Lung (tissue), 12 donors: ENCODE data around the gene CDH16. TPM values are rescaled to one million over a fixed set of nuclear protein-coding genes. Genes with fewer than 3 reads are reported as not detected.

Experiments used
- ATAC-seq: fragments of 200-7000 bp; cut with Tn5 transposase; one replicate; pipeline ENCODE4 v1.9.1; 2020; ENCODE audit warnings: moderate number of reproducible peaks; ENCODE audit not compliant: insufficient read depth, low FRiP score
- DNase-seq, 3 donors: peaks; one replicate each; pipeline ENCODE4 v3.0.0-alpha.2; 2013 to 2017
- H3K27ac ChIP-seq, 2 donors: one replicate each; pipeline ENCODE4 v1.5.1; 2013; ENCODE audit warnings: mild to moderate bottlenecking in 2 of 2, moderate library complexity in 2 of 2, control low read depth in 1 of 2, inconsistent platforms in 1 of 2, low read depth in 1 of 2, low read length in 1 of 2
- H3K27me3 ChIP-seq, 3 donors: one replicate each; pipeline ENCODE4 v1.5.1; 2013; ENCODE audit warnings: low read length in 2 of 3; ENCODE audit not compliant: control insufficient read depth in 3 of 3, insufficient read depth in 3 of 3
- H3K36me3 ChIP-seq, 4 donors: one replicate each; pipeline ENCODE4 v1.5.1; 2013; ENCODE audit warnings: low read length in 4 of 4, mild to moderate bottlenecking in 1 of 4, moderate library complexity in 1 of 4; ENCODE audit not compliant: control insufficient read depth in 4 of 4, insufficient read depth in 4 of 4
- H3K4me1 ChIP-seq, 5 donors: one replicate each; pipeline ENCODE4 v1.5.1; 2013; ENCODE audit warnings: low read length in 5 of 5, mild to moderate bottlenecking in 2 of 5, moderate library complexity in 1 of 5; ENCODE audit not compliant: control insufficient read depth in 5 of 5, insufficient read depth in 5 of 5
- H3K4me3 ChIP-seq: one replicate; pipeline ENCODE4 v1.5.1; 2013; ENCODE audit warnings: mild to moderate bottlenecking, control low read depth, moderate library complexity
- H3K9ac ChIP-seq, 2 donors: one replicate each; pipeline ENCODE4 v1.5.1; 2013; ENCODE audit warnings: low read length in 2 of 2, control low read depth in 1 of 2; ENCODE audit not compliant: insufficient read depth in 1 of 2
- H3K9me3 ChIP-seq, 4 donors: one replicate each; pipeline ENCODE4 v1.5.1; 2013; ENCODE audit warnings: low read length in 3 of 4, mild to moderate bottlenecking in 1 of 4, moderate library complexity in 1 of 4; ENCODE audit not compliant: control insufficient read depth in 4 of 4, insufficient read depth in 3 of 4
- CTCF ChIP-seq: IDR thresholded peaks from 2 replicates; pipeline ENCODE4 v1.5.1; 2012; ENCODE audit warnings: mild to moderate bottlenecking; ENCODE audit errors: control extremely low read depth, extremely low read depth
- WGBS, 2 donors: extraction: QIAGEN DNeasy Blood & Tissue Kit; methylation state at CpG; one replicate each; pipeline ENCODE4 v1.1.7; 2013; 5-methylcytosine and 5-hydroxymethylcytosine counted together
- polyA plus RNA-seq, 2 donors: library from polyadenylated mRNA; stranded (reverse); fragments of 200-250 nt; gene quantifications; one replicate each; pipeline ENCODE4 v1.2.1, GENCODE V29; 2013
- total RNA-seq, 2 donors: library from RNA; depleted of rRNA in 1 of 2; stranded (reverse); fragments of >200 nt in 1 of 2; gene quantifications; one replicate each; pipeline ENCODE4 v1.2.1, GENCODE V29; 2014 to 2021
- donor health status: control.
- donor health status: control.
- donor health status: Bipolar disorder and iron deficiency.
- donor health status: healthy.
- donor health status: DM: yes; HTN: yes; CAD: no.

The CDH16 gene
- total and polyA plus RNA-seq, 4 donors, result 0.25 to 1.7 (median 0.64) TPM; not detected in 1

GRCh38 chr16:66894948-66895688, 23.6 kb downstream of the CDH16 start:
- Histone ChIP-seq H3K4me1 (peaks cover 0 to 14% (median 9%) of the 10 kb centered on the region in 5 donors), H3K27ac (no peak overlapping the region), H3K9me3 (no peaks in the 10 kb centered on the region), H3K36me3 (no peaks in the 10 kb centered on the region), H3K9ac (no peak overlapping the region), H3K27me3 (no peaks in the 10 kb centered on the region), H3K4me3 (no peak overlapping the region)
- peak; percentile 79 for TF ChIP-seq CTCF
- DNase-seq (peak; percentile 81 to 92 (median 85)), ATAC-seq (peak; percentile 83)
- 47 to 48% methylated on average over 10 to 11 of the region's 11 CpGs for WGBS, 2 donors

GRCh38 chr16:66894055-66894454, 24.6 kb downstream of the CDH16 start:
- DNase-seq, result no peak

GRCh38 chr16:66891797-66892196, 26.9 kb downstream of the CDH16 start:
- TF ChIP-seq CTCF, result no peak
- WGBS, 2 donors, result 94 to 96% methylated on average over 6 of the region's 6 CpGs
- no peak overlapping the region for H3K27ac ChIP-seq
- H3K4me3 ChIP-seq, result no peak overlapping the region
- H3K9me3 ChIP-seq, result no peaks in the 10 kb centered on the region
- DNase-seq, result no peak
- no peaks in the 10 kb centered on the region for H3K27me3 ChIP-seq
- H3K36me3 ChIP-seq, result peaks cover 0 to 2% (median under 1%) of the 10 kb centered on the region in 4 donors
- no peak overlapping the region for H3K9ac ChIP-seq
- no peak for ATAC-seq
- H3K4me1 ChIP-seq, result peaks cover 0 to 2% (median 0%) of the 10 kb centered on the region in 5 donors

More at GRCh38 chr16:66894055-66894454, 24.6 kb downstream of the CDH16 start:
- Histone ChIP-seq H3K4me3 (no peak overlapping the region), H3K4me1 (peaks cover 0 to 3% (median 2%) of the 10 kb centered on the region in 5 donors), H3K9me3 (no peaks in the 10 kb centered on the region), H3K9ac (no peak overlapping the region), H3K36me3 (no peaks in the 10 kb centered on the region), H3K27ac (no peak overlapping the region), H3K27me3 (no peaks in the 10 kb centered on the region)
- TF ChIP-seq CTCF, result no peak
- 71 to 92% methylated on average over 2 of the region's 2 CpGs for WGBS, 2 donors
- no peak for ATAC-seq

- Histone ChIP-seq H3K9ac (no peak overlapping the region), H3K4me3 (no peak overlapping the region), H3K27me3 (no peaks in the 10 kb centered on the region), H3K36me3 (peaks cover 0 to 6% (median 2%) of the 10 kb centered on the region in 4 donors), H3K27ac (no peak overlapping the region), H3K9me3 (no peaks in the 10 kb centered on the region), H3K4me1 (peaks cover 0 to 2% (median 2%) of the 10 kb centered on the region in 5 donors)
- 88 to 91% methylated on average over 4 of the region's 4 CpGs for WGBS, 2 donors
- no peak for ATAC-seq
- no peak for DNase-seq
- no peak for TF ChIP-seq CTCF
Measured at GRCh38 chr16:66891360-66891759, 27.3 kb downstream of the CDH16 start.
